WERI-Rb-1 (cell line): Measurements from ENCODE around the gene FXR2.

Experiments
- DNase-seq: peaks from one replicate; pipeline ENCODE4 v3.0.0-alpha.2; 2020
- H3K27ac ChIP-seq: fragments of 250-450 bp; sonication (Bioruptor Pico); 2 replicates; pipeline ENCODE4 v1.5.1; 2020; ENCODE audit warnings: mild to moderate bottlenecking, moderate library complexity
- H3K27me3 ChIP-seq: fragments of 250-450 bp; sonication (Bioruptor Pico); 2 replicates; pipeline ENCODE4 v1.5.1; 2021; ENCODE audit warnings: mild to moderate bottlenecking, low read depth, moderate library complexity; ENCODE audit not compliant: insufficient read depth, severe bottlenecking
- H3K36me3 ChIP-seq: fragments of 250-450 bp; sonication (Bioruptor Pico); 2 replicates; pipeline ENCODE4 v1.5.1; 2020; ENCODE audit warnings: mild to moderate bottlenecking, moderate library complexity
- H3K4me3 ChIP-seq: 2 replicates; pipeline ENCODE4 v1.5.1; 2011; ENCODE audit warnings: low read depth, mild to moderate bottlenecking, control low read depth, low read length
- H3K9me3 ChIP-seq: fragments of 250-450 bp; sonication (Bioruptor Pico); 2 replicates; pipeline ENCODE4 v1.5.1; 2021; ENCODE audit warnings: mild to moderate bottlenecking, moderate library complexity; ENCODE audit not compliant: severe bottlenecking
- CTCF ChIP-seq: IDR thresholded peaks from 2 replicates; pipeline ENCODE4 v1.5.1; 2011; ENCODE audit warnings: low read depth, mild to moderate bottlenecking, control low read depth, inconsistent platforms, low read length

Gene FXR2

GRCh38 chr17:7573324-7574080, 41.2 kb downstream of the FXR2 start:
- Histone ChIP-seq H3K36me3 (peaks cover 84% of the 10 kb centered on the region), H3K9me3 (no peaks in the 10 kb centered on the region), H3K27ac (peak overlapping the region; percentile 98), H3K4me3 (peak overlapping the region; percentile 94), H3K27me3 (no peaks in the 10 kb centered on the region)
- DNase-seq: peak; percentile 89
- no peak for TF ChIP-seq CTCF

- H3K27ac ChIP-seq: peak overlapping the region; percentile 98
- H3K9me3 ChIP-seq: no peaks in the 10 kb centered on the region
- H3K36me3 ChIP-seq: peaks cover 78% of the 10 kb centered on the region
- no peak for TF ChIP-seq CTCF
- DNase-seq: peak; percentile 99
- H3K4me3 ChIP-seq: peak overlapping the region; percentile 94
- no peaks in the 10 kb centered on the region for H3K27me3 ChIP-seq
Observed at GRCh38 chr17:7572588-7573323, 41.9 kb downstream of the FXR2 start.

- Histone ChIP-seq H3K27me3 (no peaks in the 10 kb centered on the region), H3K36me3 (peaks cover 78% of the 10 kb centered on the region), H3K9me3 (no peaks in the 10 kb centered on the region), H3K27ac (peak overlapping the region; percentile 83), H3K4me3 (peak overlapping the region; percentile 55)
- no peak for DNase-seq
- no peak for TF ChIP-seq CTCF
Observed at GRCh38 chr17:7572338-7572587, 42.4 kb downstream of the FXR2 start.

GRCh38 chr17:7570351-7570750, 44.3 kb downstream of the FXR2 start:
- Histone ChIP-seq H3K27ac (no peak overlapping the region), H3K27me3 (no peaks in the 10 kb centered on the region), H3K36me3 (peaks cover 72% of the 10 kb centered on the region), H3K4me3 (no peak overlapping the region), H3K9me3 (no peaks in the 10 kb centered on the region)
- TF ChIP-seq CTCF: no peak
- no peak for DNase-seq

GRCh38 chr17:7569571-7569970, 45.1 kb downstream of the FXR2 start:
- no peak for TF ChIP-seq CTCF
- Histone ChIP-seq H3K27me3 (no peaks in the 10 kb centered on the region), H3K27ac (no peak overlapping the region), H3K36me3 (peaks cover 72% of the 10 kb centered on the region), H3K9me3 (no peaks in the 10 kb centered on the region), H3K4me3 (no peak overlapping the region)
- DNase-seq: no peak
